ENCODE measurements around the gene UFSP1. TPM values are rescaled to one million over a fixed set of nuclear protein-coding genes. Genes with fewer than 3 reads are reported as not detected.

UFSP1 gene
- total and polyA plus RNA-seq, 2 of the 13 experiments (the other 11 are each of a cell fraction or from before 2014, with no cell fraction given), result 0.65 to 3.3 TPM

DNA sequence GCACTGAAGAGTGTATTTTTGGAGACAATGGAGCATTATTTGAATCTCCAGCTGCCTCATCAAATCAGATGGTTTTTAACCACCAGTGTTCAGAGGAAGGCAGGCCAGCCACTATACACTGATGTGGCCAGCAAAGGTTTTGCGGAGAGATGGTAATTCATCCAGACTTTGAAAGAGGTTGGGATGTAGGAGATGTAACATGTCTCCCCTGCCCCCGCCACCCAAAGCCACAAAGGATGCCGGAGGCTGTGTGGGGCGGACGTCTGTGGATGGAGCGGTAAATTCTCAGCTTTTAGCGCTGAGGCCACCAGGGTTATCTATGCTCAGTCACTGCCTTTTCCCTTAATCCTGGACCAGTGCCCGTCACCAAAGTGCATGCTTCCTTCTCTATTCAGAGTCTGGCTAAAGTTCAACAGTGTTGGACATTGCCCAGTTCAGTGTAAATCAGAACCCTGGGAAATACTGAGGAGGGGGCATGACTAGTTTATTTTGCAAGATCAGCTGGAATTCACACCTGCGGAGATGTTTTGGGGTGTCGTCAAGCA, 26.0 kb downstream of the UFSP1 start (continued):
- TF ChIP-seq, protein P1, sequence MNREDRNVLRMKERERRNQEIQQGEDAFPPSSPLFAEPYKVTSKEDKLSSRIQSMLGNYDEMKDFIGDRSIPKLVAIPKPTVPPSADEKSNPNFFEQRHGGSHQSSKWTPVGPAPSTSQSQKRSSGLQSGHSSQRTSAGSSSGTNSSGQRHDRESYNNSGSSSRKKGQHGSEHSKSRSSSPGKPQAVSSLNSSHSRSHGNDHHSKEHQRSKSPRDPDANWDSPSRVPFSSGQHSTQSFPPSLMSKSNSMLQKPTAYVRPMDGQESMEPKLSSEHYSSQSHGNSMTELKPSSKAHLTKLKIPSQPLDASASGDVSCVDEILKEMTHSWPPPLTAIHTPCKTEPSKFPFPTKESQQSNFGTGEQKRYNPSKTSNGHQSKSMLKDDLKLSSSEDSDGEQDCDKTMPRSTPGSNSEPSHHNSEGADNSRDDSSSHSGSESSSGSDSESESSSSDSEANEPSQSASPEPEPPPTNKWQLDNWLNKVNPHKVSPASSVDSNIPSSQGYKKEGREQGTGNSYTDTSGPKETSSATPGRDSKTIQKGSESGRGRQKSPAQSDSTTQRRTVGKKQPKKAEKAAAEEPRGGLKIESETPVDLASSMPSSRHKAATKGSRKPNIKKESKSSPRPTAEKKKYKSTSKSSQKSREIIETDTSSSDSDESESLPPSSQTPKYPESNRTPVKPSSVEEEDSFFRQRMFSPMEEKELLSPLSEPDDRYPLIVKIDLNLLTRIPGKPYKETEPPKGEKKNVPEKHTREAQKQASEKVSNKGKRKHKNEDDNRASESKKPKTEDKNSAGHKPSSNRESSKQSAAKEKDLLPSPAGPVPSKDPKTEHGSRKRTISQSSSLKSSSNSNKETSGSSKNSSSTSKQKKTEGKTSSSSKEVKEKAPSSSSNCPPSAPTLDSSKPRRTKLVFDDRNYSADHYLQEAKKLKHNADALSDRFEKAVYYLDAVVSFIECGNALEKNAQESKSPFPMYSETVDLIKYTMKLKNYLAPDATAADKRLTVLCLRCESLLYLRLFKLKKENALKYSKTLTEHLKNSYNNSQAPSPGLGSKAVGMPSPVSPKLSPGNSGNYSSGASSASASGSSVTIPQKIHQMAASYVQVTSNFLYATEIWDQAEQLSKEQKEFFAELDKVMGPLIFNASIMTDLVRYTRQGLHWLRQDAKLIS (CRISPR knock-in tag; IDR thresholded peaks at IDR 0.05), result no peak
- TF ChIP-seq MAFF (IDR thresholded peaks at IDR 0.05; ENCODE audit: low read depth, low read length), result peak; percentile 88
- no peak for TF ChIP-seq DNMT3B (CRISPR knock-in tag; conservative IDR thresholded peaks at IDR 0.05)
- TF ChIP-seq ZNF547 (CRISPR knock-in tag; IDR thresholded peaks at IDR 0.05), result no peak
- no peak for TF ChIP-seq NR3C1 (CRISPR knock-in tag; IDR thresholded peaks at IDR 0.05)
- no peak for TF ChIP-seq ELF4 (CRISPR knock-in tag; IDR thresholded peaks at IDR 0.05; ENCODE audit: borderline replicate concordance)
- TF ChIP-seq SAP130 (CRISPR knock-in tag; IDR thresholded peaks at IDR 0.05; ENCODE audit: low read depth), result peak; percentile 33; the same call in 1 of the 2 replicates
- 0 out of 2 replicates have a peak, but pooled peaks have one; percentile 15 for TF ChIP-seq FOXC1 (CRISPR knock-in tag; IDR thresholded peaks at IDR 0.05; ENCODE audit: borderline replicate concordance)
- no peak for TF ChIP-seq SOX13 (IDR thresholded peaks at IDR 0.05)
- TF ChIP-seq SOX13 (CRISPR knock-in tag; conservative IDR thresholded peaks at IDR 0.05 in 1 of 2, IDR thresholded peaks at IDR 0.05 in 1 of 2), result no peak
- no peak for TF ChIP-seq SMYD3 (CRISPR knock-in tag; IDR thresholded peaks at IDR 0.05)
- no peak for TF ChIP-seq HDAC2 (CRISPR knock-in tag; IDR thresholded peaks at IDR 0.05)
- no peak for TF ChIP-seq ZSCAN30 (CRISPR knock-in tag; IDR thresholded peaks at IDR 0.05)
- no peak for TF ChIP-seq NFIC (IDR thresholded peaks at IDR 0.05; ENCODE audit: low read length)
- TF ChIP-seq ZNF724P (CRISPR knock-in tag; IDR thresholded peaks at IDR 0.05; ENCODE audit: borderline replicate concordance), result no peak
- TF ChIP-seq ERF (CRISPR knock-in tag; IDR thresholded peaks at IDR 0.05), result no peak
- TF ChIP-seq MIER3 (CRISPR knock-in tag; IDR thresholded peaks at IDR 0.05; ENCODE audit: borderline replicate concordance), result no peak
- no peak for TF ChIP-seq ZNF33B (CRISPR knock-in tag; IDR thresholded peaks at IDR 0.05)
- no peak for TF ChIP-seq ZBTB10 (CRISPR knock-in tag; IDR thresholded peaks at IDR 0.05; ENCODE audit: borderline replicate concordance)
- TF ChIP-seq RFXAP (CRISPR knock-in tag; IDR thresholded peaks at IDR 0.05; ENCODE audit: borderline replicate concordance), result no peak
- TF ChIP-seq ZFP91 (CRISPR knock-in tag; IDR thresholded peaks at IDR 0.05; ENCODE audit: borderline replicate concordance), result no peak
- no peak for TF ChIP-seq JDP2 (CRISPR knock-in tag; IDR thresholded peaks at IDR 0.05; ENCODE audit: borderline replicate concordance)
- no peak for TF ChIP-seq ZNF780A (CRISPR knock-in tag; IDR thresholded peaks at IDR 0.05)

All from HepG2 (cell line).